Measurements from ENCODE around the gene GAK.

- no peak for TF ChIP-seq CTCF (IDR thresholded peaks at IDR 0.05; ENCODE audit: insufficient read depth, low read depth, low read length)
- TF ChIP-seq EZH2 (IDR thresholded peaks at IDR 0.05; ENCODE audit: insufficient read depth, low read length) = no peak
Measured at GRCh38 chr4:821181-821591, 110.9 kb downstream of the GAK start.

Measured in astrocyte (in vitro differentiated cells and primary cell).